Prostate gland (tissue), 2 donors: Measurements from ENCODE around the gene DAPP1. TPM values are rescaled to one million over a fixed set of nuclear protein-coding genes. Genes with fewer than 3 reads are reported as not detected.

ENCODE experiments used
- DNase-seq: peaks from one replicate; pipeline ENCODE4 v3.0.0-alpha.2; 2019; ENCODE audit warnings: low spot score
- H3K27ac ChIP-seq, 2 donors: fragments of 200-600 bp; sonication (generic); 2 replicates each; pipeline ENCODE4 v1.5.1; 2017 to 2019
- H3K27me3 ChIP-seq: fragments of 200-600 bp; sonication (generic); replicated peaks from 2 replicates; pipeline ENCODE4 v1.5.1; 2019; ENCODE audit not compliant: insufficient read depth
- H3K36me3 ChIP-seq, 2 donors: fragments of 200-600 bp; sonication (generic); 1 replicate in 1 of 2; 2 replicates in 1 of 2; pipeline versions ENCODE4 v1.5.1 to v1.8.1; 2017 to 2019
- H3K4me1 ChIP-seq: fragments of 200-600 bp; sonication (generic); replicated peaks from 2 replicates; pipeline ENCODE4 v1.5.1; 2019
- H3K4me3 ChIP-seq, 2 donors: fragments of 200-600 bp; sonication (generic); 2 replicates each; pipeline ENCODE4 v1.5.1; 2017 to 2019
- H3K9me3 ChIP-seq: fragments of 200-600 bp; sonication (generic); 2 replicates; pipeline ENCODE4 v1.5.1; 2017
- CTCF ChIP-seq, 4 experiments: fragments of 200-600 bp in 2 of 4; fragments of 450-650 bp in 2 of 4; sonication (generic) in 2 of 4; IDR thresholded peaks; 1 replicate in 3 of 4; 2 replicates in 1 of 4; pipeline ENCODE4 v1.5.1; 2016 to 2019; ENCODE audit warnings: antibody characterized with exemption in 4 of 4, mild to moderate bottlenecking in 2 of 4, moderate library complexity in 2 of 4
- POLR2A ChIP-seq: fragments of 450-650 bp; IDR thresholded peaks from one replicate; pipeline ENCODE4 v1.6.1; 2016; ENCODE audit warnings: antibody characterized with exemption, mild to moderate bottlenecking
- POLR2AphosphoS5 ChIP-seq: sonication (generic); formaldehyde crosslinking; IDR thresholded peaks from one replicate; pipeline ENCODE4 v1.6.1; 2017; ENCODE audit warnings: antibody characterized with exemption
- WGBS: methylation state at CpG from one replicate; pipeline ENCODE4 v1.1.5; 2018; 5-methylcytosine and 5-hydroxymethylcytosine counted together
- intact Hi-C: fragments of 100-400 bp; cut with DNase I; formaldehyde crosslinking; loops from one replicate; pipeline ENCODE4 v1.14.2; 2022
- total RNA-seq, 2 donors: library from RNA; depleted of rRNA; stranded (reverse); fragments of >200 nt; gene quantifications; one replicate each; pipeline ENCODE4 v1.1.0, GENCODE V29; 2016

The DAPP1 gene
- total RNA-seq, 2 donors from 2014 or later, result 1.1 to 2.0 TPM

DNA sequence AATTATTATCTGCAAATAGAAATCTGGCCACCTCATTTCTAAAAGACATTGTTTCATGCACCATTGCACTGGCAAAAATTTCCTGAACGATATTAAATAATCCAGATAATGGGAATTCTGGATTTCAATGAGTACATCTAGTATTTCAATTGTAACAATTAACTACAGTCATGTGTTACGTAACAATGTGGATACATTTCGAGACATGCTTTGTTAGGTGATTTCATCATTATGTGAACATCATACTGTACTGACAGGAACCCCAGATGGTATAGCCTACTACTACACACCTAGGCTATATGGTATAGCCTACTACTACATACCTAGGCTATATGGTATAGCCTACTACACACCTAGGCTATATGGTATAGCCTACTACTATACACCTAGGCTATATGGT lies 62.8 kb downstream of the DAPP1 start:
- Histone ChIP-seq H3K27me3 (peaks cover 2% of the 10 kb centered on the region), H3K4me3 (no peak overlapping the region), H3K4me1 (no peaks in the 10 kb centered on the region), H3K27ac (no peak overlapping the region), H3K9me3 (no peaks in the 10 kb centered on the region), H3K36me3 (no peaks in the 10 kb centered on the region)
- intact Hi-C loops, result no loop called here
- WGBS, result 87% methylated on average over 3 of the region's 3 CpGs
- DNase-seq, result no peak
- no peak for TF ChIP-seq POLR2A
- TF ChIP-seq CTCF (IDR thresholded peaks at IDR 0.05), result no peak
- no peak for TF ChIP-seq POLR2AphosphoS5

DNA sequence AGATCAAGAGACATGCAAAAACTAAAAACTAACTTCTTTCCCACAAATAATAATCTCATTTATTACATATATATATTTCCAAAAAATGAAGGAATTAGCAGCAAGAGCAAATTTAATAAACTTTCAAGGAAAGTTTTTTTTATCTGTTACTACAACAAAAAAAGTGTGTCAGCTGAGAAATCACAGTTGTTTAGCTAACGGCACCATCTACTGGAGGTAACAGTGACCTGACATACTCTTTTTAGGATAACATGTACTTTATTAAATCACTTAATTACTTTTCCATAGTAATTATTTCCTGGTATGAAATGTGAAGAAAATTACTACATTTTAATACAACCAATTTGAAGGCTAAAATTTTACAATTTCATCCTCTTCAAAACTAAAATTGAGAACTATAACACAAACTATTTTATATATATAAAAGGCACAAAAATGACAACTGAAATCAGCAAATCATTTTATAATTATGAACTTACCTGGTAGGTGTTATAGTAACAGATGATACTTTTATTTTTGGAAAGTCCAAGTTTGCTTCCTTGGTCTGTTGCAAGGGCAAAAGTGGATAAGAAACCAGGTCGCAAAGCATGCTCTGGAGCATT lies 68.5 kb downstream of the DAPP1 start:
- TF ChIP-seq CTCF (IDR thresholded peaks at IDR 0.05) (peak in 3 of 4 experiments; percentile 33 to 73 (median 60)), POLR2AphosphoS5 (no peak)
- intact Hi-C loops, result loop anchor here (5.0 kb wide), 2 partner anchors 163 to 323 kb away; partner anchors contain the start of gene TRMT10A
- no peaks in the 10 kb centered on the region for H3K4me1 ChIP-seq
- H3K4me3 ChIP-seq, result no peak overlapping the region
- no peaks in the 10 kb centered on the region for H3K9me3 ChIP-seq
- H3K27ac ChIP-seq, result no peak overlapping the region
- WGBS, result 63% methylated on average over 2 of the region's 2 CpGs
- DNase-seq, result no peak
- H3K27me3 ChIP-seq, result peaks cover 2% of the 10 kb centered on the region
- H3K36me3 ChIP-seq, result no peaks in the 10 kb centered on the region

GRCh38 chr4:99885687-99886086 lies 69.1 kb downstream of the DAPP1 start:
- Histone ChIP-seq H3K4me3 (no peak overlapping the region), H3K4me1 (no peaks in the 10 kb centered on the region), H3K27ac (no peak overlapping the region), H3K27me3 (peaks cover 2% of the 10 kb centered on the region), H3K36me3 (no peaks in the 10 kb centered on the region), H3K9me3 (no peaks in the 10 kb centered on the region)
- intact Hi-C loops, result loop anchor here (5.0 kb wide), 2 partner anchors 163 to 323 kb away; partner anchors contain the start of gene TRMT10A
- TF ChIP-seq CTCF (IDR thresholded peaks at IDR 0.05) (no peak), POLR2A (no peak), POLR2AphosphoS5 (no peak)
- no peak for DNase-seq

- no peaks in the 10 kb centered on the region for H3K4me1 ChIP-seq
- H3K27ac ChIP-seq, result no peak overlapping the region
- WGBS, result 68% methylated on average over 4 of the region's 4 CpGs
- no peaks in the 10 kb centered on the region for H3K9me3 ChIP-seq
- H3K36me3 ChIP-seq, result no peaks in the 10 kb centered on the region
- TF ChIP-seq POLR2A, result no peak
- TF ChIP-seq POLR2AphosphoS5, result no peak
- no peak for TF ChIP-seq CTCF (IDR thresholded peaks at IDR 0.05)
- peaks cover 2% of the 10 kb centered on the region for H3K27me3 ChIP-seq
- no peak for DNase-seq
- H3K4me3 ChIP-seq, result no peak overlapping the region
- intact Hi-C loops, result loop anchor here (5.0 kb wide), 2 partner anchors 164 to 324 kb away; partner anchors contain the start of gene TRMT10A
These were observed 69.5 kb downstream of the DAPP1 start for GRCh38 chr4:99886146-99886545.

GRCh38 chr4:99887837-99888236 lies 71.2 kb downstream of the DAPP1 start:
- TF ChIP-seq CTCF (IDR thresholded peaks at IDR 0.05), result no peak
- no peak for TF ChIP-seq POLR2AphosphoS5
- no peak for TF ChIP-seq POLR2A
- H3K27ac ChIP-seq, result no peak overlapping the region
- no peaks in the 10 kb centered on the region for H3K4me1 ChIP-seq
- DNase-seq, result no peak
- H3K36me3 ChIP-seq, result no peaks in the 10 kb centered on the region
- intact Hi-C loops, result loop anchor here (2.0 to 5.0 kb wide), 3 partner anchors 59 to 326 kb away; partner anchors contain the start of genes DNAJB14 and TRMT10A
- no peak overlapping the region for H3K4me3 ChIP-seq
- H3K9me3 ChIP-seq, result no peaks in the 10 kb centered on the region
- no peaks in the 10 kb centered on the region for H3K27me3 ChIP-seq
- WGBS, result 58% methylated on average over 5 of the region's 5 CpGs
